OCI-LY3 (cell line): ENCODE data around the gene WAS.

ENCODE experiments used
- EZH2phosphoT487 ChIP-seq: fragments of 200-600 bp; shearing (Covaris generic); IDR thresholded peaks from 2 replicates; pipeline ENCODE4 v1.6.1; 2018; ENCODE audit warnings: antibody characterized with exemption, mixed run types, low read depth
- TF ChIP-seq, protein P1 (sequence below): fragments of 200-600, 300-600 bp; sonication (generic); IDR thresholded peaks from 2 replicates; pipeline ENCODE4 v1.5.1; 2014; ENCODE audit warnings: antibody characterized with exemption, low read length, low read depth

DNA sequence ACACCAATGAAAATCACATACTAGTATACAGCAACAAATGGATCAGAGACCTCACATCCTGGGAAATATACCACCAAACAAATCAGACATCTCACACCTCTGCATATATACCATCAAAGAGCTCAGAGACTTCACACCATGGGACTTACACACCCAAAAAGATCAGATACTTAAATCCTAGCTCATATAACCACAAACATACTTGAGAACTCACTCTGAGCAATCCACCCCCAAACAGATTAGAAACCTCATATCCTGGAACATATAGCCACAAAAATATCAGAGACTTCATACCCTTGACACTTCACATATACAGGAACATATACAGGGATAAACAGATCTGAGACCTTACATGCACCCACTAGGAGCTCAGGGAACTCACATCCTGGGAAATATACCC lies 45.1 kb downstream of the WAS start:
- TF ChIP-seq, protein P1, sequence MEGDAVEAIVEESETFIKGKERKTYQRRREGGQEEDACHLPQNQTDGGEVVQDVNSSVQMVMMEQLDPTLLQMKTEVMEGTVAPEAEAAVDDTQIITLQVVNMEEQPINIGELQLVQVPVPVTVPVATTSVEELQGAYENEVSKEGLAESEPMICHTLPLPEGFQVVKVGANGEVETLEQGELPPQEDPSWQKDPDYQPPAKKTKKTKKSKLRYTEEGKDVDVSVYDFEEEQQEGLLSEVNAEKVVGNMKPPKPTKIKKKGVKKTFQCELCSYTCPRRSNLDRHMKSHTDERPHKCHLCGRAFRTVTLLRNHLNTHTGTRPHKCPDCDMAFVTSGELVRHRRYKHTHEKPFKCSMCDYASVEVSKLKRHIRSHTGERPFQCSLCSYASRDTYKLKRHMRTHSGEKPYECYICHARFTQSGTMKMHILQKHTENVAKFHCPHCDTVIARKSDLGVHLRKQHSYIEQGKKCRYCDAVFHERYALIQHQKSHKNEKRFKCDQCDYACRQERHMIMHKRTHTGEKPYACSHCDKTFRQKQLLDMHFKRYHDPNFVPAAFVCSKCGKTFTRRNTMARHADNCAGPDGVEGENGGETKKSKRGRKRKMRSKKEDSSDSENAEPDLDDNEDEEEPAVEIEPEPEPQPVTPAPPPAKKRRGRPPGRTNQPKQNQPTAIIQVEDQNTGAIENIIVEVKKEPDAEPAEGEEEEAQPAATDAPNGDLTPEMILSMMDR: no peak
- TF ChIP-seq EZH2phosphoT487: no peak
